Stimulated activated CD8-positive, alpha-beta memory T cell treated with anti-CD3 and anti-CD28 coated beads, Interleukin-4, amount 100 ng/mL, for 24 hours (primary cell): ENCODE results near the gene GPR35.
"Not testable (repeated sequence)": the region's sequence is repeated elsewhere in the genome, so short reads cannot be mapped to it uniquely, and the experiment has no call there.

Source experiments
- DNase-seq: peaks from one replicate; pipeline ENCODE4 v3.0.0-alpha.2; 2020; ENCODE audit warnings: low read depth

Gene GPR35

DNA sequence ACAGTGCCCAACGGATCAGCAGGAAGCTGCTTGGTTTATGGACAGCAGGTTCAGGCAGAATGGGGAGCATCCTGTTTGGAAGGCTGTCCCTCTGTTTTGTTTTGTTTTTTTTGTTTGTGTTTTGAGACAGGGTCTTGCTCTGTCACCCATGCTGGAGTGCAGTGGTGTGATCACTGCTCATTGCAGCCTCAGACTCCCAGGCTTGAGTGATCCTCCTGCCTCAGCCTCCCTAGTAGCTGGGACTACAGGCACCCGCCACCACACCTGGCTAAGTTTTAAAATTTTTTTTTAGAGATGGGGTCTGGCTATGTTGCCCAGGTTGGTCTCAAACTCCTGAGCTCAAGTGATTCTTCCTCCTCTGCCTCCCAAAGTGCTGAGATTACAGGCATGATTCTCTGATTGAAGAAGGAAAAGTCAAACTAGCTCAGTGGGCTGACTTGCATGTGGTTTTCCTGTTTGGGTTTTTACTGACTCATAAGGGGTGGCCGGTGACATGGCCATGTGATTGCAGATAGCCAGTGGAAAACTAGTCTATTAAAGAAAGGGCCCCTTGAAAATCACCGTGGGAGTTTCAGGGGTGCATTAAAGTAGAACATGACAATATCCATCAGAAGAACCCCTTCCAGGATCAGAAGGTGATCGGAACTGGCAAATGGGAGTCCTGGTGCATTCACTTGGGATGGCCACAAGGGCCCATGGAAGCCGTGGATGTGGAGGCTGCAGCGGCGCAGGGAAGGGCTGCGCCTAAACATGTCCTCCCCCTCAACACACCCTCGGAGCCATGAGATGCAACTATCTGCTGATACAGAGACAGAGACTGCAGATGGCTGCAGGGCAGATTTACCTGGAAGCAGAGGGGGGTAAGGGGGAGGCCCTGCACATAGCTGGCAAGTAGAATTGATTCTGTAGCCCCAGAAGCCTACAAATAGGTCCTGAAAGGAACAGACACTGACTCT is 30.9 kb downstream of the GPR35 start:
- DNase-seq: no peak

DNA sequence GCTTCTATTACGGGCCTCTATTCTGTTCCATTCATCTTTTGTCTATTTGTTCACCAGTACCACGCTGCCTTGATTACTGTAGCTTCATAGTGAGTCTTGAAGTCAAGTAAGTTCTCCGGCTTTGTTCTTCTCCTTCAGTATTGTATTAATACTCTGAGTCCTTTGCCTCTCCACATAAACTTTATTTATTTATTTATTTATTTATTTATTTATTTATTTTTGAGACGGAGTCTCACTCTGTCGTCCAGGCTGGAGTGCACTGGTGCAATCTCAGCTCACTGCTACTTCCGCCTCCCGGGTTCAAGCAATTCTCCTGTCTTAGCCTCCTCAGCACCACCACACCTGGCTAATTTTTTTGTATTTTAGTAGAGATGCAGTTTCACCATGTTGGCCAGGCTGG is 34.6 kb downstream of the GPR35 start:
- DNase-seq: not testable (repeated sequence)

DNA sequence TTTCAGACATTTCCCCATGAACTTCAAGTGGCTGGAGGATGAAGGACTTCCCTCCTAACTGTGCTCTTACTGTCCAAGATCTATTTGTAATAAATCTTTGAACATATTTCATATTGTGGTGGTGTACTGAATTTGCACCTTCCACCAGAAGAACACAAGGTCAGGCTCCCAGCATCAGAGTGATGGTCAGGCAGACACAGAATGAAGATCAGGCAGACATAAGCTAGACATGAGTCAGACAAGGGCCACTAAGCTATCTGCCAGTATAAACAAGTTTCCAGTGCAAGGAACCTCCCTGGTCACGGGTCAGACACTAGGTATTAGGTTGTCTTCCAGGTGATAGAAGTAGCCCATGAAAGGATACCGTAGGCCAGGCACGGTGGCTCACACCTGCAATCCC is 37.4 kb downstream of the GPR35 start:
- no peak for DNase-seq

DNA sequence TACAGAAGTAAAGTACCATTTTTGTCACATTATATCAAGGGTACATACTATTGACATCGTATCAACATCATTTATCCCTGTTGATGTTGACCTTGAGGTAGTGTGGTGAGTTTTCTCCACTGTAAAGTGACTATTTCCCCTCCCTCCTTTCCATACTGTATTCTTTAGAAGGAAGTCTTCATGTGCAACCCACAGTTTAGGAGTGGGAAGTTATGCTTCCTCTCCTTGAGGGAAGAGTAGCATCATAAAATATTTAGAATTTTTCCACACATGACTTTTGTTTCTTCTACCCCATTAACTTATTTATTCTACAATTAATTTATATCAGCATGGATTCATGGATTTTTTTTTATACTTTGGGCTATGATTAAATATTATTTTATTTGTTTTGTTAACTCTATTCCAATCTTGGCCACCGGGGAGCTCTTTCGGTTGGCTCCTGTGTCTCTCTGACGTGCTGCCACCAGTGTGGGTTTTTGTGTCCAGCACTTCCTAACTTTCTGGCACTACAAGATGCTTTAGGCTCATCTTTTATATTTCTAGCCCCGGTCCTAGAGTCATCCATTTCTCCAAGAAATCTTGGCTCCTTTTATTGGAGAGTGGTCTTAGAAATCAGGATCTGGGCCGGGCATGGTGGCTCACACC is 38.4 kb downstream of the GPR35 start:
- no peak for DNase-seq

DNA sequence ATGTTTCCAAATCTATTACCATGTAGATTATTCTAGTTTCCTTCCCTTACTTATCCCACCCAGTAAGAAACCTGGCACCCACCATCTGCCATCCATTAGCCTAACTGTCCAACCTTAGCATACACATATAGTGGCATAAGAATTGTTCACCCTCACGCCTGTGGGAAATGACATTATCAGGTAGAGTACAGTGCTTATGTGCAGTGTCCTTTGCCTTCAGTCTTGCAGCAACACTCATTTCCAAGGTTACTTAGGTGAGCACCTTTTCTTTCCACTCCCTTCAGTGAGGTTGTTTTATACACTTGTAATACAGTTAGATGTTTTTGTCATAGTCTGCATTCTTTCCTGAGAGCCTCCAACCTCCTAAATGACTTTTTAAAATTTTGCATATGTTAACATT is 39.3 kb downstream of the GPR35 start:
- no peak for DNase-seq

DNA sequence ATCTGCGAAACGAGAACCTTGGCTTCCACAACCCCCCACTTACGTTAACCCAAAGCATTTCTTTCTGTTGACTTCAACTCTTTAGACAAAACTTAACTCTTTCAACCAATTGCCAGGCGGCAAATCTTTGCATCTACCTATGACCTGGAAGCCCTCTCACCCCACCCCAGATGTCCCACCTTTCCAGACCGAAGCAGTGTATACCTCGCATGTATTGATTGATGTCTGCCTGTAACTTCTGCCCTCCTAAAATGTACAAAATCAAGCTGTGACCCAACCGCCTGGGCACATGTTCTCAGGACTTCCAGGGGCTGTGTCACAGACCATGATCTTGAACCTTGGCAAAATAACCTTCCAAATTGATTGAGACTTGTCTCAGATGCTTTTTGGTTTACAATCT is 45.1 kb downstream of the GPR35 start:
- no peak for DNase-seq

DNA sequence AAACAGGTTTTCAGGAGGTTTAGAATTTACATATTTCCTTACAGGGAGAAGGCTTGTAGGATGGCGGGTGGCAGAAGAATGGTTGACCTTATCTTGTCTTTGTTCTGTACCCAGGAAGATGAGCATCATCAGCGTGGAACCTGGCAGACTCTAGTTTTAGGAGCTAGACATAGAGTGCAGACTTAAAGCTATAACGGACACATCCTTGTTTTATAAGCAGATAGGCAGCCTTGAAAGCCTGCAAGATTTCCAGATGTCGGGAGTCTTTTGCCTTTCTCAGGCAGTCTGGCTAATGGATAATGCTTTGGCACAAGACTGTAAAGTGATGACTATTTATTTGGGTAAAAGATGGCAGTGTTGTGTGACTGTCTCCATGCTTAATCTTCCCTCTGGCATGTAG is 45.7 kb downstream of the GPR35 start:
- no peak for DNase-seq

DNA sequence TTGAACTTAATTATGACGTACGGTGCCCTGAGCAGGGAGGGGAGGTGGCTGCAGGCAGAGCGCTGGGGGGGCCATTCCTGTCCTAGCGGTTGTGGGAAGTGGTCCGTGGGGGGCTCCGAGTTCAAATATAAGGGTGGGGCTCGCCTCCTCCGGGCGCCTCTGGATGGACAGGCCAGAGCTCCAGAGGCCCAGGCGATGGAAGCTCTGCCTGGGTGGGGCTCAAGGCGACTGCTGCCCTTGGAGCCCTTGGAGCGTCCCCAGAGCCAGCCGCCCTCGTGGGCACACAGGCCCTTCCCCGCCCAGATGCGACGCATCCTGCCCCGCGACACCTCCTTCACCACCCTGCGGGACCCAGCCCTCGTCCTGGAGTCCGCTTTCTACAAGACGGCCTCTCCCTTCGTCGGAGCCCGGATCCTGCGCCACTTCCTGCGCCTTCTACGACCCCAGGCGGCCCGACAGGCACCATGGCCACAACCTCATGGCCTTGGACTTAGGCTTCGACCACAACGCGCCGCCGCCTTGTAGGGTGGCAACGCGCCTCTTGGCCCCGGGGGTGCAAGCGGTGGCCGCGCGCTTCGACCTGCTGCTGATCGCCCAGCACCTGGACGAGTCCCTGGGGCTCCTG is 46.9 kb downstream of the GPR35 start:
- DNase-seq: no peak

DNA sequence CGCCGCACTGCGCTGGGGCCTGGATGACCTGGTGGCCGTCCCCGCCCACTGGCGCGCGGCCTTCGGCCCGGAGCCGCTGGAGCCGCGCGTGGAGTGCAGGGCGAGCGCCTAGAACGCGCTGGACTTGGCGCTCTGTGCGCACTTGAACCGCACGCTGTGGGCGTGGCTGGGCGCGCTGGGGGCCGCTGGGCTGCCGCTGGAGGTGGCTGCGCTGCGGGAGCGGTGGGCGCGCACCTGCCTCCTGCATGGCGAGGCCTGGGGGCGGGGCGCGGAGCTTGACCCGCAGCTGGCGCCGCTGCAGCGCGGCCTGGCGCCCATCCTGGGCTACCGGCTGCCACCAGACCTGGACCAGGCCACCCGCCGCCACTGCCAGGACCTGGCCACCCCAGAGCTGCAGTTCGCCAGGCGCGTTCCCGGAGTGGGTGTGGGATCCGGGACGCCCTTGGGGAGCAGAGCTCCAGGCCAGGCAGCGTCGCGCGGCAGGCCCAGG is 47.5 kb downstream of the GPR35 start:
- no peak for DNase-seq

DNA sequence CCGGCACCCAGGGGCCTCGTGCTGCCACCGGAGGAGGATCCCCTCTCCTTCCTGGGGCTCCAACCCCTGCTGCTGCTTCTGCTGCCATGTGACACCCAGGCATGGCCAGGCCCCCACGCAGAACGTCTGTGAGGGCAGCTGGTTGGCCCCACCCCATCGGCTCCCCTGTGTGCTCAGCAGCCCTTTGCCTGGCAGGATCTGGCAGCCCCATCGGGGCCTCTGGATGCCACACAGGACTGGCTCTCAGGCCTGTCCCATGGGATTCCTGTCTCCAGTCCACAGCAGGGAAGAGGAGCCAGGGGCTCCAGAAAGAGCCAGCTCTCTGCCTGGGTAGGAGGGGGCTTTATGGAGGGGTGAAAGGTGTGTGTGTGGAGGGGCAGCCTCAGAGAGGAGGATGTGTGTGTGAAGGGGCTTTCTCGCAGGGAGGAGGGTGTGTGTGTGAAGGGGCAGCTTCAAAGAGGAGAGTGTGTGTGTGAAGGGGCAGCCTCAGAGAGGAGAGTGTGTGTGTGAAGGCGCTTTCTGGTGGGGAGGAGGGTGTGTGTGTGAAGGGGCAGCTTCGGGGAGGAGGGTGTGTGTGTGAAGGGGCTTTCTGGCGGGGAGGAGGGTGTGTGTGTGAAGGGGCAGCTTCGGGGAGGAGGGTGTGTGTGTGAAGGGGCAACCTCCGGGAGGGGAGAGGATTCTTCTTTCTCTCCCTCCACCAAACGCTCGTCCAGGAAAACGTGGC is 49.3 kb downstream of the GPR35 start:
- DNase-seq: not testable (repeated sequence)

DNA sequence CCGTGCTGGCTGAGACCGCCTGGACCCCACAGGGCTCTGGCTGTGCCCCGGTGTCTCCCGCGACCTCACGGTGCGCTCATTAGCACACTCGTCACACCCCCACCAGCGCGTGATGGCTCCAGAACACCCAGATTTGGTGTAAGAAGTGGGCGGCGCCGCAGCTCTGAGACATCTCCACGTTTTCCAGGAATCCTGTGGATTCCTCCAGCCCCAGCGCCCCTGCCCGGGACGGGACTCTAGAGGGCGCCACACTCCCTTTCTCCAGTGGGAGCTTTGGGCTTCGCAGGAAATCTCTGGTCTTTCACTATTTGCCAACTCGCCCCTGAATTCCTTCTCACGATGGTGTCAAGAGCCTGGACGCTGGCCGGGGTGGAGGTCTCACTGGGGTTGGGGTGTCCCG is 50.1 kb downstream of the GPR35 start:
- not testable (repeated sequence) for DNase-seq

DNA sequence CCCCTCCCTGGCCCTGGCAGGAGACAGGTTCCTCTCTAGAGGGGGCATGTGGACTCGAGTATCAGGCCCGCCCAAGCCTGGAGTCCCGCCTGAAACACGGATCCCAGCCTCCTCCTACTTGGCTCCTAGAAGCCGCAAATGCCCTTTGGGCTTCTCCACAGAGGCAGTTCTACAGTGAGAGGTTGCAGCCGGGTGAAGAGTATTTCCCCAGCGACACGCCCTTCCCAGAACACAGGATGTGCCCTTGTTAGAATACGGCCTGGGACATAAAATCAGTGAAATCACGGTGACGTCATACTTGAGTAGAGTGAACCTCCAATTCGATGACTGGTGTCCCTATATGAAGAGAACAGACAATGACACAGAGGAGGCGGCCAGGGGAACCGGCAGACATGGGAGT is 52.8 kb downstream of the GPR35 start:
- DNase-seq: not testable (repeated sequence)

DNA sequence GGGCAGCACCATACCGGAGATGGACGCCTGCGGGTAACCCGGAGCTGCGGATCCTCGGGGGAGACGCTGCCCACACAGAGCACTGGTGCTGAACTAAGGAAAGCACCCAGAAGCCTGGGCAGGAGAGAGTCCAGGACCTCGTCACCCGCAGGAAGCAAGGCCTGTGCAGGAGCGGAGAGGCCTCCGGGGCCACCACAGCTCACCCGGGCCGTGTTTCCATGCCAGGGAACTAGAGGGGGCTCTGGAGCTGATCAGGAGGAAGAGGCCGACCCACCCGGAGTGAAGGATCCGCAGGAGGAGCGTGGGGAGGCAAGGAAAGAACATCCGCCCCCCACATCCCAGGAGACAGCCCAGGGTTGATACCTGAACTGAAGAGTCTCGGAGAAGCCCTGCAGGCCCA is 53.6 kb downstream of the GPR35 start:
- DNase-seq: not testable (repeated sequence)

DNA sequence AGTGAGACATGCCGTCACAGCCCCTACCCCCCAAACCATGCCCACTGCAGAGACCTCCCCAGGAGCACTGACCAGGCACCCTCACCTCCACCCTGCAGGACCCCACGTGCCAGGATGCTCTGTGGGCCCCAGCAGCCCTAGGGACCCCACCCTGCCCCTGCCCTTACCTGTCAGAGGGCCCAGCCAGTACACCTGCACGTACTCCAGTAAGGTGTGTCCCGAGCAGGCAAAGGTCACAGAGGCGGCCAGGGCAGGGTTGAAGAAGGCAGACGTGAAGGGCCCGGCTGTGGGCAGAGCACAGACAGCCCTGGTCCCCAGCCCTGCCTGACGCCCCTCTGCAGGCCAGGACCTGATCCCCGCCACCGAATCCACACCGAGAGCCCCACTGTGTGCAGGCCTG is 54.9 kb downstream of the GPR35 start:
- not testable (repeated sequence) for DNase-seq
